Caco-2 (cell line): ENCODE measurements around the gene XG. TPM values are rescaled to one million over a fixed set of nuclear protein-coding genes. Genes with fewer than 3 reads are reported as not detected.

Source experiments
- BruUV-seq: library from RNA; stranded (reverse); fragments of 400-500 nt; replicated peaks from 2 replicates; lab custom pipeline; 2021; lab: Mats Ljungman, UMichigan
- CTCF ChIA-PET: fragments of 300-600 bp; sonication (Branson Sonifier 250); formaldehyde crosslinking; loops from one replicate; lab custom pipeline; 2022; ENCODE audit warnings: antibody characterized with exemption; lab: Charles Lee
- POLR2A ChIA-PET: fragments of 300-600 bp; sonication (Branson Sonifier 250); formaldehyde crosslinking; loops from one replicate; lab custom pipeline; 2022; ENCODE audit warnings: antibody characterized with exemption; lab: Charles Lee
- DNase-seq, 2 experiments: peaks; one replicate each; pipeline versions ENCODE4 v3.0.0 to v3.0.0-alpha.2; 2020 to 2022
- H3K27me3 ChIP-seq: replicated peaks from 2 replicates; pipeline ENCODE4 v1.6.0; 2011; ENCODE audit warnings: low read length; ENCODE audit not compliant: control insufficient read depth, insufficient read depth
- H3K36me3 ChIP-seq: 2 replicates; pipeline ENCODE4 v1.5.1; 2011; ENCODE audit warnings: low read length; ENCODE audit not compliant: control insufficient read depth, insufficient read depth
- H3K4me1 ChIP-seq: fragments of 250-450 bp; sonication (Bioruptor Pico); 2 replicates; pipeline ENCODE4 v1.5.1; 2020; ENCODE audit warnings: mild to moderate bottlenecking
- H3K4me3 ChIP-seq: 2 replicates; pipeline ENCODE4 v1.5.1; 2011; ENCODE audit warnings: low read depth, mild to moderate bottlenecking, control low read depth, low read length
- H3K9me3 ChIP-seq: fragments of 250-450 bp; sonication (Bioruptor Pico); 2 replicates; pipeline ENCODE4 v1.5.1; 2020; ENCODE audit warnings: mild to moderate bottlenecking, moderate library complexity
- H3K27ac Mint-ChIP-seq: one replicate; pipeline ENCODE4 v1.8.0; 2022; ENCODE audit warnings: mixed read lengths; ENCODE audit not compliant: unreplicated experiment
- H3K27me3 Mint-ChIP-seq: one replicate; pipeline ENCODE4 v1.8.0; 2022; ENCODE audit warnings: mixed read lengths; ENCODE audit not compliant: insufficient read depth, unreplicated experiment
- H3K36me3 Mint-ChIP-seq: one replicate; pipeline ENCODE4 v1.8.0; 2022; ENCODE audit warnings: mild to moderate bottlenecking, mixed read lengths; ENCODE audit not compliant: insufficient read depth, unreplicated experiment
- H3K4me1 Mint-ChIP-seq: one replicate; pipeline ENCODE4 v1.8.0; 2022; ENCODE audit warnings: low read depth, mixed read lengths; ENCODE audit not compliant: unreplicated experiment
- H3K4me3 Mint-ChIP-seq: one replicate; pipeline ENCODE4 v1.8.0; 2022; ENCODE audit warnings: mild to moderate bottlenecking, moderate library complexity, mixed read lengths; ENCODE audit not compliant: unreplicated experiment
- H3K9me3 Mint-ChIP-seq: one replicate; pipeline ENCODE4 v1.8.0; 2022; ENCODE audit warnings: mixed read lengths; ENCODE audit not compliant: unreplicated experiment
- intact Hi-C: fragments of 100-400 bp; cut with micrococcal nuclease; formaldehyde crosslinking; loops from one replicate; pipeline ENCODE4 v1.10.0; 2022; ENCODE audit not compliant: unreplicated experiment
- total RNA-seq: library from RNA; stranded (reverse); gene quantifications from 2 replicates; pipeline ENCODE4 v1.2.3, GENCODE V29; 2022
- TF ChIP-seq, protein P1 (sequence below), 2 experiments: fragments of 200-600 bp in 1 of 2; IDR thresholded peaks; 1 replicate in 1 of 2; 2 replicates in 1 of 2; pipeline versions ENCODE4 v1.5.1 to v1.8.0; 2011 to 2022; ENCODE audit warnings: antibody characterized with exemption in 1 of 2, control low read depth in 1 of 2, inconsistent platforms in 1 of 2, low read depth in 1 of 2, low read length in 1 of 2, mild to moderate bottlenecking in 1 of 2, moderate library complexity in 1 of 2; ENCODE audit not compliant: insufficient read depth in 1 of 2, severe bottlenecking in 1 of 2, unreplicated experiment in 1 of 2

Gene XG
- total RNA-seq, 1 experiment from 2014 or later: 1.2 TPM

DNA sequence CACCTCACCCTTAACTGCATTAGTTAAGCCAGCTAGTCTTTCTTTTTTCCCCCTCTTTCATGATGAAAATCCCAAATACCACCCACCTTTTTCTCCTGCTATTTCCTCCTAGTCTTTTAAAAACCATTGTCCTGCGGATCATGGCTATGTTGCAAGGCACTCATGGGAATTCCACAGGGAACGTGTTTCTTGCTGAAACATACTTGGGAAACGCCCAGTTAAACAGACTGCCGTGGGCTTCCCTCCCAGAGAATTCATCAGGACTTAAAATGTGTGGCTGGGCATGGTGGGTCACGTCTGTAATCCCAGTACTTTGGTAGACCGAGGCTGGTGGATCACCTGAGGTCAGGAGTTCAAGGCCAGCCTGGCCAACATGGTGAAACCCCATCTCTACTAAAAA, 32.2 kb downstream of the XG start:
- ChIA-PET CTCF (no interaction called here), POLR2A (no interaction called here)
- H3K4me3 ChIP-seq: no peak overlapping the region
- H3K27me3 Mint-ChIP-seq: no peaks in the 10 kb centered on the region
- no TSS peak for BruUV-seq
- no peaks in the 10 kb centered on the region for H3K36me3 Mint-ChIP-seq
- TF ChIP-seq, protein P1, sequence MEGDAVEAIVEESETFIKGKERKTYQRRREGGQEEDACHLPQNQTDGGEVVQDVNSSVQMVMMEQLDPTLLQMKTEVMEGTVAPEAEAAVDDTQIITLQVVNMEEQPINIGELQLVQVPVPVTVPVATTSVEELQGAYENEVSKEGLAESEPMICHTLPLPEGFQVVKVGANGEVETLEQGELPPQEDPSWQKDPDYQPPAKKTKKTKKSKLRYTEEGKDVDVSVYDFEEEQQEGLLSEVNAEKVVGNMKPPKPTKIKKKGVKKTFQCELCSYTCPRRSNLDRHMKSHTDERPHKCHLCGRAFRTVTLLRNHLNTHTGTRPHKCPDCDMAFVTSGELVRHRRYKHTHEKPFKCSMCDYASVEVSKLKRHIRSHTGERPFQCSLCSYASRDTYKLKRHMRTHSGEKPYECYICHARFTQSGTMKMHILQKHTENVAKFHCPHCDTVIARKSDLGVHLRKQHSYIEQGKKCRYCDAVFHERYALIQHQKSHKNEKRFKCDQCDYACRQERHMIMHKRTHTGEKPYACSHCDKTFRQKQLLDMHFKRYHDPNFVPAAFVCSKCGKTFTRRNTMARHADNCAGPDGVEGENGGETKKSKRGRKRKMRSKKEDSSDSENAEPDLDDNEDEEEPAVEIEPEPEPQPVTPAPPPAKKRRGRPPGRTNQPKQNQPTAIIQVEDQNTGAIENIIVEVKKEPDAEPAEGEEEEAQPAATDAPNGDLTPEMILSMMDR (IDR thresholded peaks at IDR 0.05; ENCODE audit: insufficient read depth in 1 of 2, low read depth in 1 of 2, low read length in 1 of 2, severe bottlenecking in 1 of 2, unreplicated experiment in 1 of 2): no peak
- no peak overlapping the region for H3K27ac Mint-ChIP-seq
- H3K27me3 ChIP-seq: no peaks in the 10 kb centered on the region
- H3K4me3 Mint-ChIP-seq: no peak overlapping the region
- intact Hi-C loops: no loop called here
- H3K9me3 ChIP-seq: no peaks in the 10 kb centered on the region
- DNase-seq: no peak
- H3K36me3 ChIP-seq: no peaks in the 10 kb centered on the region
- peaks cover 31% of the 10 kb centered on the region for H3K4me1 Mint-ChIP-seq
- no peaks in the 10 kb centered on the region for H3K9me3 Mint-ChIP-seq
- H3K4me1 ChIP-seq: peaks cover 20% of the 10 kb centered on the region

GRCh38 chrX:2785538-2785937, 33.7 kb downstream of the XG start:
- H3K4me3 ChIP-seq: no peak overlapping the region
- Mint-ChIP-seq H3K4me3 (no peak overlapping the region), H3K27me3 (no peaks in the 10 kb centered on the region), H3K36me3 (no peaks in the 10 kb centered on the region), H3K4me1 (peaks cover 22% of the 10 kb centered on the region), H3K9me3 (no peaks in the 10 kb centered on the region), H3K27ac (no peak overlapping the region)
- H3K27me3 ChIP-seq: no peaks in the 10 kb centered on the region
- ChIA-PET CTCF (interaction anchor here (0.7 kb wide), 1 partner anchor 26 kb away, joined by 3 read pairs; no protein-coding TSS in a partner anchor), POLR2A (no interaction called here)
- no peaks in the 10 kb centered on the region for H3K9me3 ChIP-seq
- BruUV-seq: no TSS peak
- H3K4me1 ChIP-seq: peaks cover 13% of the 10 kb centered on the region
- intact Hi-C loops: no loop called here
- TF ChIP-seq, protein P1 (IDR thresholded peaks at IDR 0.05; ENCODE audit: insufficient read depth in 1 of 2, low read depth in 1 of 2, low read length in 1 of 2, severe bottlenecking in 1 of 2, unreplicated experiment in 1 of 2): no peak
- DNase-seq: no peak
- no peaks in the 10 kb centered on the region for H3K36me3 ChIP-seq

GRCh38 chrX:2788980-2789379, 37.1 kb downstream of the XG start:
- Histone ChIP-seq H3K4me3 (no peak overlapping the region), H3K27me3 (no peaks in the 10 kb centered on the region), H3K36me3 (no peaks in the 10 kb centered on the region), H3K9me3 (no peaks in the 10 kb centered on the region), H3K4me1 (no peaks in the 10 kb centered on the region)
- intact Hi-C loops: no loop called here
- no peak for DNase-seq
- H3K27me3 Mint-ChIP-seq: no peaks in the 10 kb centered on the region
- POLR2A ChIA-PET: no interaction called here
- TF ChIP-seq, protein P1 (IDR thresholded peaks at IDR 0.05; ENCODE audit: insufficient read depth in 1 of 2, low read depth in 1 of 2, low read length in 1 of 2, severe bottlenecking in 1 of 2, unreplicated experiment in 1 of 2): no peak
- BruUV-seq: no TSS peak
- CTCF ChIA-PET: interaction anchor here (1.1 kb wide), 1 partner anchor 30 kb away, joined by 4 read pairs; no protein-coding TSS in a partner anchor
- no peaks in the 10 kb centered on the region for H3K36me3 Mint-ChIP-seq
- no peak overlapping the region for H3K4me3 Mint-ChIP-seq
- H3K27ac Mint-ChIP-seq: no peak overlapping the region
- no peaks in the 10 kb centered on the region for H3K9me3 Mint-ChIP-seq
- H3K4me1 Mint-ChIP-seq: peaks cover 6% of the 10 kb centered on the region
